ENCODE measurements around the gene TMEM150B.

Gene TMEM150B

DNA sequence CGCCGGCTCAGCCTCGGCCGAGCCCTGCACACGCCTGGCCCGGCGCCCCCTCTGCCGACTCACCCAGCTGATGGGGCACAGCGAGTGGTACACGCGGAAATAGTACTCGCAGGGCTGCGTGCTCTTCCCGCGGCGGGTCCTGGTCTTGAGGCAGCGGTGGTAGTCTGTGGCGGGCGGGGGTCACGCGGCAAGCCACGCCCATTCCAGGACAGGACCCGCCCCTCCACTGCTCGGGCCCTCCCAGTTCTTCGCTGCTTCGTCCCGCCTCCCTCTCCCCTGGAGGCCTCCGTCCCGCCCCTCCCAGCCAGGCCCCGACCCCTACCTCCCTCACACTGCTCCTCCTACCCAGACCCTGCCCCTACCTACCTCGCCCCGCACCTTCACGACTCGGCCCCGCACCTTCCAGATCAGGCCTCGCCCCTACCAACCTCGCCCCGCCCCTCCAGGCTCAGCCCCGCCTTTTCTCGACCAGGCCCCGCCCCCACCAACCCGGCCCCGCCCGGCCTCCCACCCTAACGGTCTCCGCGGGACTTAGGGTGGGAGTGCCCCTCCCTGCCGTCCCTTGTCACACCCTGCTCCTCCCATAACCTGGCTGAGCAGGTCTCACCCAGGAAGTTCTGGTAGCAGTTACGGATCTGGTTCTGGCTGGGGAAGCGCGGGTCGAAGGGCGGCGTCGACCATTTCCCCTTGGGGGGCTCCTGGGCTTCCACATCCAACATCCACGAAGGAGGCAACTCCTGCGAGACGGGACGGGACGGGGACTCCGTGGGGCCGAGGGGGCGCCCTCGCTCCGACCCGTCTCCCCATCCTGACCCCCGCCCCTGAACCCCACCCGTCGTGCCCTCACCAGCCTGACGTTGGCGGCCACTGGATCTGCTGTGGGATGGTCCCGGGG lies 28.9 kb upstream of the TMEM150B start:
- DNase-seq: peak; percentile 68

DNA sequence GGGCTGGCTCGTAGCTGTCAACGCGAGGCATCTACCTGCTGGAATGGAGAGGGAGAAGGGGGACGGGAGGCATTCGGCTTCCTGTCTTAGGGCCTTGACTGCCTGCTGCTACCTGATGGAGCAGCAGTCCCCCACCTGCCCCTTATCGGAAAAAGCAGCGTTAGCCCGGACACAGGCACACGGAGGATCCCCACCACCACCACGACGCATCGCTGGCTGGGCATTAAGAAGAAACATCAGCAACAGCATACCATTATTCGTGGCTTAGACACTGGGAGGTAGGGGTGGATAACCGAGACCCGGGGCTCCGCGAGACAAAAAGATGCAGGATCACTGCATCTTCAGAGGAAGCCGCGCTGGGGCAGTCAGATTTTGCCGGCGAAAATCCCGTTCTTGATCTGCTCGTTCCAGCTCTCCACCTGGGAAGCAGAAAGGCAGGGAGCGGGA lies 28.2 kb upstream of the TMEM150B start:
- peak; percentile 10 for DNase-seq

DNA sequence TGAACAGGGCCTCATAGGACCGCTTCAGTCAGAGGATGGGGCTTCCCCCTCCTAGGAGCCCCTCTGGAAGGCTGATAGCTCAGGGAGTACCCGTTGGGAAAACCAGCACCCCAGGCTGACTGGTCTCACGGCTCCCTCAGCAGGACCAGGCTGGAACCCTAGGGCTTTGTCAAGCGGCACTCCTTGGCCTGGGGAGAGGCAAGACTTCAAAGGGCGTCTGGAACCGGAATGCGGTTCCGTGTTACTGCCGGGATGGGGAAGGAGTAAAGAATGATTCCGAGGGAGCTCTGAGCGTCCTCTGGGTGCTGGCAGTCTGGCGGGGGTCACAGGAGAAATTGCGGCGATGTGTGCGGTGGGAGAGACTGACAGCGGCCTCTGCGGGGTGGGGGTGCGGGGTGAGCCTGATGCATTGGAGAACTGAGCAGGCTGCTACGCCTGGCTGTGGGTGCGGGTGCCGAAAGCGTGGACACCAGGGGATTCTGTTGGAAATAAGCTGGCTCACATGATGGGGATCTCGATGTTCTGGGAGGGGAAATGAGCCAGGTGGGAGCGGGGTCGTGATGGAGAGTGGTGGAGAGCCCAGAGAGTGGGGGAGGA lies 27.5 kb upstream of the TMEM150B start:
- no peak for DNase-seq

DNA sequence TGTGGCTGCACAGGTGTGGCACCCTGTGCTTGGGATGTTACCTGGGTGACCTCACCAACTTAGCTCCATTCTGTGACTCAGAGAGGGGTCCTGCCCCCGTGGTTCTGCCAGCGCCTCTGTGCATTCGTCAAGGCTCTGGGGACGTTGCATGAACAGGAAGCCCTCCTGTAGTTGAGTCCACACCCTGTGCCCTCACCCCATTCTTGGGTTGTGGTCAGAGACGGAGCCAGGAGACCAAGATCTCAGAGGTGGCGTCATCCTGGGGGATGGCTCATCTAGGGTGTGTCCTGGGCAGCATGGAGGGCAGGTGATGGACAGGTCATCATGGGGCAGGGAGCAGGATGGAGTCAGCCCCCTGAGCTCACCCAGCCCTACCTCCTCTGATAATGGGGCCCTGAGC lies 26.9 kb upstream of the TMEM150B start:
- no peak for DNase-seq

DNA sequence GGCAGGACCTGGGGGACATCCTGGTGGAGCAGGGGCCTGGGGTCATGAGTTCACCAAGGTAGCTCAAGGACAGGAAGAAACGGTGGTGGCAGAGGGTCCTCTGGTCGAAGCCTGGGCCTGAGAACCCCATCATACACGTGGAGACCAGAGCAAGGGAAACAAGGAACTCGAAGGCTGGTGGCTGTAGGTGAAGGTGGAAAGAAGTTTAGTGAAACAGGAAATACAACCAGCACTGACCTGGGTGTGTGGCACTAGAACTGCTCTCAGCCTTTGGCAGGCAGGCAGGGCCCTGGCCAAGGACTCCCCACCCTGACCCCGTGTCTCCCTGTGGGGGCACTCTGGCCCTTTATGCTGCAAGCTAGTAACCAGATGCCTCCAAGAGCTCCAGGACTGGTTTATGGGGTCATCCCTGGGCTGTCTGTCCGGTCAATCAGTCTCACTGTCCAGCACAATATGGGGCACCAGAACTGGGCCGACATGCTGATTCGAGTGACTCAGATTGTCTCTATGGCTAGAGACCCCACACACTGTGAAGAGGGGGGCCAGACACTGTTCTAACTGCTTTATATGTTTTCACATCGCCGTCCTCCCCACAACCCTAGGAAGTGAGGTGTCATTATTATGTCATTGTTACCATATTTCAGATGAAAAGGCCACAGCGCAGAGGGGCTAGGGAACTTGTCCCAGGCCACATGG lies 25.6 kb upstream of the TMEM150B start:
- DNase-seq: no peak

DNA sequence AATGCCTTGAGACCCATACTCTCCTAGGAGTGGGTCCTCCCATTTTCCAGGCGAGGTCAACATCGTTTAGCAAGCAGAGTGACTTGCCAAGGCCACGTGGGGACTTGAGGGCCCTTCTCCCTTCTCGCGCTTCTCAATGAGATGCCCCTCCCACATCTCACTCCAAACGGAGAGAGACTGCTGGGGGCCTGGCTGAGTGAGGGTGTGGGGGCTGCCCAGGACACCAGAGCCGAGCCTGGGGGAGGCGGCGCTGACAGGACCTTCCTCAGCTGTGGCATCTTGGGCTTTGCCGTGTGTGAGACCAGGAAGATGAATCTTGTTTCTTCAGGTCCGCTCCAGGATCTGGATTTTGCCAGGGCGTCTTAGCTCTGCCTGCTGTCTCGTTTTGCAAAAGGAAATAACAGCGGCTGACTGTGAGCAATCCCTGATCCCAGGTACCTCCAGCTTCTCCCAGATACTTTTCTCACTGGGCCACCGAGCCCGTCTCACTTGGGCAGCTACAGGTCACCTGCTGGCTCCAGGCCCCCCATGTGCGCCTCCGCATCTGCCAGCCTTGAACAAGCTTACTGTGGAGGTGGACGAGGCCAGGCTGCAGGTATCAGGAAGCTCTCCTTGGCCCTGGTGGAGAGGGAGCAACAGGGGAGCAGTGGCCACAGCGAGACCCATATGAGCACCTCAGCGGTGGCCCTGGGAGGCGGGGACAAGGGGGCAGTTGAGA lies 23.3 kb upstream of the TMEM150B start:
- no peak for DNase-seq

DNA sequence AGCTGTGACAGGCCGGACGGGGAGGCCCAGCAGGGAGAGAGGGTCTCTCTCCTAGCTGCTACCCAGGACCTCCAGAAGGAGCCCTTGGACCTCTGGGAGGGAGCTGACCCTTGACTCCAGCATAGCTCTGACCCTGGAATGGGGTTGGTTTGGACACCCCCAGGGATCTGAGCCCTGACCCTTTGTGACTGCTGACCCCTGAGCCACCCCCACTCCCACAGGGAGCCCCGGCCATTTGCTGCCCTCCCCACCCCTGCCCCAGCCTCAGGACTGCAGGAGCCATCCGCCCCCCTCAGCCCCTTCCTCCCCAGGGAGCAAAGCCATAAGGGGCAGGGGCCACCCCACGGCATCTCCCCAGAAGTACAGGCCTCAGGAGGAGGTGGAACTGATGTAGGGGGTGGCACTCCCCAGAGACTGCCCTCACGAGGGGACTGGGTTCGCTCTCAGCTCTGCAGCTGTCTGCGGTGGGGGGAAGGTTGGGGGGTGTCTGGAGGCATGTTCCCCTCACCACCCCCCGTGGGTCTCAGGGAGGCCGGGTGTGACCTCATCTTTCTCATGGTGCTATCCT lies 22.4 kb upstream of the TMEM150B start:
- DNase-seq: no peak

DNA sequence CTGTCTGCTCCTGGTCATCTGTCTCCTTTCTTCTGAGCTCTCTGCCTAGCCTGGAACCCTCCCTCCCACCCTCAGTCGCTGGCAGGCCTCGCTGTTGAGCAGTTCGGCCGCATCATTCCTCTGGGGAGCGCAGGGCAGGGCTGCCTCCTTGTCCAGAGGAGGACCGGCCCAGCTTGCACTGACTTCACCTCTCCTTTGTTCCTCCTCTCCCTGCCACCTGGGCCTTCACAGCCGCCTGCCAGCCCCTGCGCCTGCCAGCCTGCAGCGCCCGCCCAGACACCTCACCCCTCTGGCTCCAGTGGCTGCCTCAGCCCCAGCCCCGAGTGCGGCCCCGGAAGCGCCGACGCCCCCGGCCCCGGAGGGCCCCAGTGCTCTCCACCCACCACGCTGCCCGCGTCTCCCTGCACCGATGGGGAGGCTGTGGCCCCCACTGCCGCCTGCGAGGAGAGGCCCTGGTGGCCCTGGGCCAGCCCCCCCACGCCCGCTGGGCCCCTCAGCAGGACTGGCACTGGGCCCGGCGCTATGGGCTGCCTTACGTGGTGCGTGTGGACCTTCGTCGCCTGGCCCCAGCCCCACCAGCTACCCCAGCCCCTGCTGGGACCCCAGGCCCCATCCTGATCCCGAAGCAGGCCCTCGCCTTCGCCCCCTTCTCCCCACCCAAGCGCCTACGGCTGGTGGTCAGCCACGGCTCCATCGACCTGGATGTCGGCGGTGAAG lies 21.7 kb upstream of the TMEM150B start:
- DNase-seq: no peak

DNA sequence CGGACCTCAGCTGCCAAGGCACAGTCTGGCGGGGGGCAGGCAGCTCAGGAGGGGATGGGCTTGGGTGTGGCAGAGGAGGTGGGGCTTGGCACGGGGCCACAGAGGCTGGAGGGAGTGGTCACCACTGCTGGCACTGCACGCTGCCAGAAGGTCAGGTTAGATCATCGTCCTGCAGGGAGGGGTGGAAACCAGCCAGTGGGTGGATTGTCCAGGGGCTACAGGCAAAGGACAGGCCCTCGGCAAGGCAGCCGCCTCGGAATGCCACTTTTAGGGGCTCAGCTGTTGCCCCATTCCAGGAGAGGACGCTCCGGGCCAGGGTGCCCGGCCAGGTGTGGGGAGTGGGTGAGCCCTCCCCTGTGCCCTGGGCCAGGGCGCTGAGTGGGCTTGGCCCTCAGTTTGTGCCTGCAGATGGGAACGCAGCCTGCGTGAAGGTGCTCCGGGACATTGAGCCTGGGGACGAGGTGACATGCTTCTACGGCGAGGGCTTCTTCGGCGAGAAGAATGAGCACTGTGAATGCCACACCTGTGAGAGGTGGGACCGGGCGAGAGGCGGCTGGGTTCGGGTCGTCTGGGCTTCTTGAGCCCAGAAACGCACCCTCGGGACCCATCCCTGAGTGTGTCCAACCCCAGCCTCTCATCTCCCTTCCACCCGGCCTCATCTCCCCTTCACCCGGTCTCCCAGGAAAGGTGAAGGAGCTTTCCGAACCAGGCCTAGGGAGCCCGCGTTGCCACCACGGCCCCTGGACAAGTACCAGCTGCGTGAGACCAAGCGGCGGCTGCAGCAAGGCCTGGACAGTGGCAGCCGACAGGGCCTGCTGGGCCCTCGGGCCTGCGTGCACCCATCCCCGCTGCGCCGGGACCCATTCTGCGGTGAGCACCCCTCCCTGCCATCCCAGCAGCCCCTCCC lies 20.9 kb upstream of the TMEM150B start:
- DNase-seq: no peak

DNA sequence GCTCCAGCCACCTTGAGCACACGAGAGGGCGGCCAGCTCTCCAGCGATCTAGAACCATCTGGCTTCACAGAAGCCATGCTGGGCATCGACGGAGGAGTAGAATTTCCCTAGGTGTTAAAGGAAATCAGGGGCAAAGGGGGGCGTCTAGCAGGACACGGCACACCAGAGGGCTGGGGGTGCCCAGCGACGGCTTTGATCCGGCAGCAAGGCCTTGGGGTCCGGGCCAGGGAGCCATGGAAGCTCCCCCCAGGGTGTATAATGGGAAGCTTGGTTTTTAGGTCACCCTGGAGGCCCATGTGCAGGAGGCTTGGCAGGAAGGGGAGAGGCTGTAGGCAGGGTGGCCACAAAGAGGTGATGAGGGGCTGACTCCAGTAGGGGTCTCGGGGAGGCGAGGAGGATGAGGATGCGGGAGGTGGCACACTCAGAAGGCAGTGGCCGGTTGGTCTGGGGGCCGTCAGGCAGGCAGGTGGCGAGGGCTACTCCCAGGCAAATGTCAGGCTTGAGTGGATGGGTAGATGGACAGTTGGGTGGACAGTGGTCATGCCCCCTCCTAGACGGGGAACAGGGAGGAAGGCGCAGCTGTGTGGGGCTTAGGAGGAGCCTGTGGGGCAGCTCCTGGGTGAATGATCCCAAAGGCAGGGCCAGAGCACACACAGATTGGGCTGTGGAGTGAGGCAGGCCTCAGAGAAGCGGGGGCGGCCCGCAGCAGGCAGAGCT lies 20.1 kb upstream of the TMEM150B start:
- no peak for DNase-seq

DNA sequence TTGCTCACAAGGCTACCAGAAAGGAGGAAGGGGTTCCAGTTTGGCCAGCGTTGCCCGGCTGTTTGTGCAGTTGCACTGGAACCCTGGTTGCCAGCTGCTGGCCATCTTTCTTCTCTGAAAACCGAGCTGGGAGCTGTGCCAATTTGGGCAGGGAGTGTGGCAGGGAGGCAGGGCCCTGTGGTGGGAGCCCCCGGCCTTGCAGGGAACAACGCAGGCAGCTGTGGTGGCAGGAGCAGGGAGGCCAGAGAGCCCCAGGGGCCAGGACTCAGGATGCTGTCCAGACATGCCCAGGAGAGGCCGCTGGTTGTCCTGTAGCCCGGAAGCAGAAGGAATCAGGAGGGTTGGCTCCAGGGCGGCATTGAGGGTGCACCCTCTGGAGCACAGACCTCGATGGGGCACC lies 19.3 kb upstream of the TMEM150B start:
- DNase-seq: no peak

DNA sequence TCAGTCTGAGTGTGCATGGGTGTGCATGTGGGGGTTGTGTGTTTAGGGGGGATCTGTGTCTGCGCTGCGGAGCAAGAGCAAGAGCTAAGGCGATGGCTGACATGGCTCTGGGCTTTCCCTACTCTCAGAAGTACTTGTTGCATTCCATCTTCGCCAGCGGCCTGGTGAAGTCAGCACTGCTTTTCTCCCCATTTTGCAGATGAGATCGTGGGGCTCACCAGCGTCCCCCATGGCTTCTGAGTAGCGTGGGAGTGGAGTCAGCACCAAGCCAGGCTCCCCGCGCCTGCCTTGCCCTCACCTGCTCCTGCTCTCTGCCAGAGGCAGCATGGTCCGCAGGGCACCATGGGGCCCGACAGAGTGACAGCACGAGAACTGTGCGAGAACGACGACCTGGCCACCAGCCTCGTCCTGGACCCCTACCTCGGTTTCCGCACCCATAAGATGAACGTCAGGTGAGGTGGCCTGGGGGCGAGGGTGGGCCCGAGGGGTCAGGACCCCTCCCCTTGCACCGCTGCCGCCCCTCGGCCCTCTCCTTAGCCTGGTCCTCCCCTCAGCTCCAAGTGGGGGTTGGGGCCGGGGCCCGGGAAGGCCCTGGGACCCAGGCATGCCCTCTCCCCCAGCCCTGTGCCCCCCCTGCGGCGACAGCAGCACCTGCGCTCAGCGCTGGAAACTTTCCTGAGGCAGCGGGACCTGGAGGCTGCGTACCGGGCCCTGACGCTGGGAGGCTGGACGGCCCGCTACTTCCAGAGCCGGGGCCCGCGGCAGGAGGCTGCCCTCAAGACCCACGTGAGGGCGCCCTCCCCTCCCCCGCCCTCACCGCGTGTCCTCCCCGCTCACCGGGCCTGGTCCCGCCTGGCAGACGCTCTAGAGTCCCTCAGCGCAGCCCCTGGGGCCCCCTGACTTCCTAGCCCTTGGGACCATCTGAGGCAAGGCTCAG lies 16.7 kb upstream of the TMEM150B start:
- DNase-seq: no peak

DNA sequence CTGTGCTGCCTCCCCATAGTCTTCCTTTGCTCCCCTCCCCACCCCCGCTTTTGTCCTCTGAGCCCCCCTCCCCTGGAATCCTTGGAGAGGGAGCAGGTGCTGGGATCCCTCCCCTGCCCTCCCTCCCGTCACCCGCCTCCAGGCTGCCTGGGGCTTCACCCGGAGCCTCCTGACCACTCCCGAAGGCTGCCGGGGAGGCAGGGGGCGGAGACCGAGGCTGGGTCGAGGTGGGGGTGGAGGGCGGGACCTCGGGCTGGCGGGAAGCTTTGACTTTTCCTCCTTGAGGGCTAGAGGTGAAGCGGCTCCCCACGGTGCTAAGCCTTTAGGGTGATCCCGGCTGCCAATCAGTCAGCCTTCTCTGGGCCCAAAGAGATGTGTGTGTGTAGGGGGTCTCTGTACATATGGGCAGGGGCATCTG lies 16.0 kb upstream of the TMEM150B start:
- peak; percentile 67 for DNase-seq

DNA sequence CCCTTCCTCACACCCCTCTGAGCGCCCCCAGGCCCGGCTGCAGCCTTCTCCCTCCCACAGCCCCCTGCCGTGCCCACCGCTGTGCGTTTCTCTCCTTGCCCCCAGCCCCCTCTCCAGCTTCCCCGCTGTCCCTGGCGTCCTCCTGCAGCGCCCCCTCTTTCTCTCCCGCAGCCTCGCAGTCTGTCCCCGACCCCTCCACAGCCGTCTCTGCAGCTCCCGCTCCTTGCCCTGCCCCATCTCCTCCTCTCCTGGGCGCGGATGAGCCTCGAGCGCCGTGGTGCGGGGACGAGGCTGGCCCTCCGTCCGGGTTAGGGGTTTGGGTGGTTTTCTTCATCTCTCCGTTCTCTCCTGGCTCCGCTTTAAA lies 15.6 kb upstream of the TMEM150B start:
- peak; percentile 20 for DNase-seq

DNA sequence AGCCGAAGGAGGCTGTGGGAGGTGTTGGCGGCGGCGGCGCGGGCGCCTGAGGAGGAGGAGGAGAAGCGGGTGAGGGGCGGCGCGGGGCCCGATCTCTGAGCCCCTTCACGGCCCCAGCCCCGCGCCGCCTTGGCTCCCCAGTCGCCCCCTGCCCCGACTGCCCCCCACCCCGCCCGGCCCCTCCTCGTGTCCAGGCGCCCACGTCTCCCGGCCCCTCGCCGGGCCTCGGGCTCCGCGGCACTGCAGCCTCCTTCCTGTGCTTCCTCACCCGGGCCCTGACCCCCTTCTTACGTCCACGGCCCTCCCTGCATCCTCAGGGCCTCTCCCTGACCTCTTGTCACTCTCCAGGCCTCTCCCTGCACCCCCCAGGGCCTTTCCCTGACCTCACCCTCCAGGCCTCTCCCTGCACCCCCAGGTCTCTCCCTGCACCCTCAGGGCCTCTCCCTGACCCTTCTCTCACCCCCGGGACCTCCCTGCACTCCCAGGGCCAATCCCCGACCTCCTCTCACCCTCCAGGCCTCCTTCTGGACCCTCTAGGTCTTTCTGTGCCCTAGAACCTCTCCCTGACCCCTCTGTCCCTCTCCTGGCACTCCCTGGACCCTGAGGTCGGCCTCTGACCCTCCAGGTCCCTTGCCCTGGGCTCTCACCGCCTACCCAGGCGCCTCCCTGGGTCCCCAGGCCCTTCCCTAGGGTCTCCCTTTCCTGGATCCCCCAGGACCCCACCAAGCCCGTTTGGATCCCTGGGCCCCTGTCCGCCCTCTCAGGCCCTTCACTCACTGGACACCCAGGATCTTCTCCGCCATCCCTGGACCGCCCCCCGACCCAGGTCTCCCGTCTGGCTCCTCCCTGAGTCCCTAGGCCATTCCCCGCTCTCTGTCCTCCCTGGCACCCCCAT lies 15.0 kb upstream of the TMEM150B start:
- DNase-seq: no peak

DNA sequence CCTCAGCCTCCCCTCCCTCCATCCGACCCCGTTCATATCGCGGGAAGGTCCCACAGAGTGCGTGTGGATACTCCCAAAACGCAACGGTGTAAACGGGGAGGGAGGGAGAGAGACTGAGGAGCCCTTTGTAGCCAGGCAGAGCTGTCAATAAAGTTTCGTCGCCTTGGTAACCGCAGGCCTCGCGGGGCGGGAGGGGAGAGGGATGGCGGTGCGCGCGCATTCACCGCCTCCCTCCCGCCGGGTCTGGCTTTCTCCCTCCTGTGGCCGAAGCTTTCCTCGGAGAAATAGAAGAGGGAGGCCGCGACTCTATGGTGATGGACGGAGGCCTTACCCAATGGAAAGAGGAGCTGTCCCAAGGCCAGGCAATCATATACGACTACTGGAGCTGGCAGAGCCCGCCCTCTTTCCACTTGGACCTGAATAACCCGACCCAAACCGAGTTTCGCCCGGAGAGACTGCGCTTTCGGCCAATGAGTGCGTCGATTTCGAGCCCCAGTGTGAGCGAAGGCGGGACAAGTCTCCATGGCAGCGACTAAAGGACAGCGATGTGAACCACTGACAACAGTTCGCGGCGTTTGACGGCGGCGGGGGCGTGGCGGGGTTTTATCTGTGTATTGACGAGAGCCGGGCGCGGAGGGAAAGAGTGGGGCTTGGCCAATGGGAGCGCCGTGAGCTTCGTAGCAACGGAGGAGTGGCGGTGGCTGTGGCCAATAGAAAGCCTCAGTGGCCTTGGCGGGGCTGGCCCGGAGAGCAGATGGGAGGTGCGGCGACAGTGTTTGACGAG lies 14.2 kb upstream of the TMEM150B start, which contains the start of gene KMT5C:
TSS of gene KMT5C (plus strand) at position 772 of the 784 bp plus-strand sequence. CDS start 2,061 bp downstream, outside the sequence.
- DNase-seq: peak; percentile 100

DNA sequence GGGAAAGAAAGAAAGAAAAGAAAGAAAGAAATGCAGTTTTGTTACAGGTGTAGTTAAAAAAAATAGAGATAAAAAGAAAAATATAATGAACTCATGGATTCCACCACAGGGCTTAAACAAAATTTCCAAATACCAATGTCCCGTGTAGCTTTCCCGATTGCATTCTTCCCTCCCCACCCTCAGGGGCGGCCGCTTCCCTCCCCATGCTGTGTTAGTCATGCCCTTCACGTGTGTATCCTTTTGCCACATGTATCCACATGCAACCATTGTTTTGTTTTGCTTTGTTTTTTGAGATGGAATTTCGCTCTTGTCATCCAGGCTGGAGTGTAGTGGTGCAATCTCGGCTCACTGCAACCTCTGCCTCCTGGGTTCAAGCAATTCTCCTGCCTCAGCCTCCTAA lies 11.0 kb upstream of the TMEM150B start:
- no peak for DNase-seq
